ENCODE measurements around the gene CRB3.

DNA sequence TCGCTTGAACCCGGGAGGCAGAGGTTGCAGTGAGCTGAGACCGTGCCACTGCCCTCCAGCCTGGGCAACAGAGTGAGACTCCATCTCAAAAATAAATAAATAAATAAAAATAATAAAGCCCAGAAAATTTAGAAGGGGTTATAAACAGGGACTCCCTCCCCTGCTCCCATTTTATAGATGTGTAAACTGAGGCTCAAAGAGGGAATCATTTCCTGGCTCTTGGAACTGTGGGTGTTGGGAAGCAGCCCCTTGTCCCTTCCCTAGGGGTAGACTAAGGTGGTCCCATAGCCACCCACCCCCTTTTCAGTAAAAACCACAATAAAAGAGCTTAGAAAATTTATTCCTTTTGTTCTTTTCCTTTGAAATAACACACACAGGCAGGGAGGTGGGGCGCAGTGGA is 24.3 kb upstream of the CRB3 start:
- TF ChIP-seq, protein P1, sequence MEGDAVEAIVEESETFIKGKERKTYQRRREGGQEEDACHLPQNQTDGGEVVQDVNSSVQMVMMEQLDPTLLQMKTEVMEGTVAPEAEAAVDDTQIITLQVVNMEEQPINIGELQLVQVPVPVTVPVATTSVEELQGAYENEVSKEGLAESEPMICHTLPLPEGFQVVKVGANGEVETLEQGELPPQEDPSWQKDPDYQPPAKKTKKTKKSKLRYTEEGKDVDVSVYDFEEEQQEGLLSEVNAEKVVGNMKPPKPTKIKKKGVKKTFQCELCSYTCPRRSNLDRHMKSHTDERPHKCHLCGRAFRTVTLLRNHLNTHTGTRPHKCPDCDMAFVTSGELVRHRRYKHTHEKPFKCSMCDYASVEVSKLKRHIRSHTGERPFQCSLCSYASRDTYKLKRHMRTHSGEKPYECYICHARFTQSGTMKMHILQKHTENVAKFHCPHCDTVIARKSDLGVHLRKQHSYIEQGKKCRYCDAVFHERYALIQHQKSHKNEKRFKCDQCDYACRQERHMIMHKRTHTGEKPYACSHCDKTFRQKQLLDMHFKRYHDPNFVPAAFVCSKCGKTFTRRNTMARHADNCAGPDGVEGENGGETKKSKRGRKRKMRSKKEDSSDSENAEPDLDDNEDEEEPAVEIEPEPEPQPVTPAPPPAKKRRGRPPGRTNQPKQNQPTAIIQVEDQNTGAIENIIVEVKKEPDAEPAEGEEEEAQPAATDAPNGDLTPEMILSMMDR (IDR thresholded peaks at IDR 0.05; ENCODE audit: low read length) = no peak
- TF ChIP-seq EZH2phosphoT487 (IDR thresholded peaks at IDR 0.05; ENCODE audit: low read length) (no peak), EZH2 (optimal IDR thresholded peaks at IDR 0.05; ENCODE audit: low read depth, low read length) (no peak)

Data from MM.1S (cell line).